NCI-H2171 (cell line): Measurements from ENCODE around the gene ADGRV1.
A peak's percentile ranks its signal among the peaks of the same experiment; 100 is the strongest.
"Not testable (repeated sequence)": the region's sequence is repeated elsewhere in the genome, so short reads cannot be mapped to it uniquely, and the experiment has no call there.

Experiments
- DNase-seq: peaks from one replicate; lab custom pipeline; 2025; lab: John Stamatoyannopoulos, UW

Gene ADGRV1

DNA sequence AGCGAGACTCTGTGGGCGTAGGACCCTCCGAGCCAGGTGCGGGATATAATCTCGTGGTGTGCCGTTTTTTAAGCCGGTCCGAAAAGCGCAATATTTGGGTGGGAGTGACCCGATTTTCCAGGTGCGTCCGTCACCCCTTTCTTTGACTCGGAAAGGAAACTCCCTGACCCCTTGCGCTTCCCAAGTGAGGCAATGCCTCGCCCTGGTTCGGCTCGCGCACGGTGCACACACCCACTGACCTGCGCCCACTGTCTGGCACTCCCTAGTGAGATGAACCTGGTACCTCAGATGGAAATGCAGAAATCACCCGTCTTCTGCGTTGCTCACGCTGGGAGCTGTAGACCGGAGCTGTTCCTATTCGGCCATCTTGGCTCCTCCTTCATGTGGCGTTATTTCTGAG lies 263.5 kb downstream of the ADGRV1 start:
- not testable (repeated sequence) for DNase-seq

- DNase-seq = no peak
Measured at GRCh38 chr5:90824436-90824835, 265.8 kb downstream of the ADGRV1 start.

DNA sequence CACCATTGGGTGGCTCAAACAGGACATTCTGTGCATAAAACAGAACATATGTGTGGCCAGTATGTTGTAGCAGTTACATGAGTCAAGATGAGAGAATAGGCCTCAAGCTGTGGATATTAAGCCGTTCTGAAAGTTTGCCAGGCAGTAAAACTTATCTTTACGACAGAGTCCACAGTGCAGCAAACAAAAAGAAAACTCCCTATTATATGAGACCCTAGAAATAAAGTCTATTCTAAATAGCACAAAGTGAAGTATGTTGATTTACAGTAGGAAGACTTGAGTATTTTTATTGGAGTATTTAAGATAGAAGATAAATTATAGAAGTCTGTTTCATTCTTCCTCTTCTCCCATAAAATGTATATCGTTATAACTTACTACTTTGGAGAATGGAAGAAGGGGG lies 271.5 kb downstream of the ADGRV1 start:
- DNase-seq = no peak

DNA sequence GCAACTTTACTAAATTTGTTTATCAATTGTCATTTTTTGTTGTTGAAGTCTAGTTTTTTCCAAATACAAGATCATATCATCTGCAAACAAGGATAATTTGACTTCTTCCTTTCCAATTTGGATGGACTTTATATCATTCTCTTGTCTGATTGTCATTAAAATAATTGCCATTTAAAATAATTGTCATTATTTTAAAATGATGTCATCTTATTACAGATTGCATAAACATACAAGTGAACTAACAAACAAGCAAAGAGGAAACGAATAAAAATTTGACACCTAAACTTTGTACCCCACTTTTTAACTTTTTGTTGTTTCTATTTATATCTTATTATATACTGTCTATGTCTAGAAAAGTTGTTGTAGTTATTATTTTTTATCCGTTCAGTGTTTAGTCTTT lies 275.2 kb downstream of the ADGRV1 start:
- no peak for DNase-seq

GRCh38 chr5:90834711-90835110 lies 276.1 kb downstream of the ADGRV1 start:
- DNase-seq = no peak

GRCh38 chr5:90843443-90843842 lies 284.8 kb downstream of the ADGRV1 start:
- no peak for DNase-seq

- no peak for DNase-seq
Measured at GRCh38 chr5:90844931-90845330, 286.3 kb downstream of the ADGRV1 start.

DNA sequence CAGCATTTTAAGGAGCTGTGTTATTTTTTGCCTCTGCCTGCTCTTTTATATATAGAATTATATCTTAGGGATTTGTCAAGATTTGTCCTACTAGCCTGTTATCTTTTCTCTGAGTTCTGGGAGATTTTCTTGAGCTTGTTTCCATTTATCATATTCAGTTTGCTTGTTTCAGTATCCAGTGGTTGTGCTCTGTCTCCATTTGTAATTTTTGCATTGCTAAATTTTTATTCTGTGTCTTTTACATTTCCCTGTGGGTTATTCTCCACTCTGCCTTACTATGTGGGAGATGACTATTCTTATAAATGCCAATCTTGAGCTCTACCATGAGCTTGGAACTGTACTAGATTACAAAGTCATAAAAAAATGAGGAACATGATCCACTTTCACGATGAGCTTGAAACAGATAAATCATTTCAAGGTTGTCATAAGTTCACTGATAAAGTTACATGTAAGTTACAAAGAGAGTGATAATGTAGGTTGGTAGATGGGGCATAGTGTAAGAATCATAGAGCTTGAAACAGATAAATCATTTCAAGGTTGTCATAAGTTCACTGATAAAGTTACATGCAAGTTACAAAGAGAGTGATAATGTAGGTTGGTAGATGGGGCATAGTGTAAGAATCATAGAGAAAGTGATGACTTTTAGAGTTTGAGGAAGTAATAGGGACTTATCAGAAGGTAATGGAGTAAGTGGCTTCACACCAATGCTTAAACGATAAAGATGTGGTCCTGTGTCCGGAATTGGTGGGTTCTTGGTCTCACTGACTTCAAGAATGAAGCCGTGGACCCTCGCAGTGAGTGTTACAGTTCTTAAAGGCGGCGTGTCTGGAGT lies 287.3 kb downstream of the ADGRV1 start:
- no peak for DNase-seq

DNA sequence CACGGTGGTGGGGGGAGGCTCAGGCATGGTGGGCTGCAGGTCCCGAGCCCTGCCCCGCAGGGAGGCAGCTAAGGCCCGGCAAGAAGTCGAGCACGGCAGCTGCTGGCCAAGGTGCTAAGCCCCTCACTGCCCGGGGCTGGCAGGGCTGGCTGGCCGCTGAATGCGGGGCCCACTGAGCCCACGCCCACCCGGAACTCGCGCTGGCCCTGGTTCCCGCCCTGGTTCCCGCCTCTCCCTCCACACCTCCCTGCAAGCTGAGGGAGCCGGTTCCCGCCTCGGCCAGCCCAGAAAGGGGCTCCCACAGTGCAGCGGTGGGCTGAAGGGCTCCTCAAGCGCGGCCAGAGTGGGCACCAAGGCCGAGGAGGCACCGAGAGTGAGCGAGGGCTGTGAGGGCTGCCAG lies 289.0 kb downstream of the ADGRV1 start:
- not testable (repeated sequence) for DNase-seq

DNA sequence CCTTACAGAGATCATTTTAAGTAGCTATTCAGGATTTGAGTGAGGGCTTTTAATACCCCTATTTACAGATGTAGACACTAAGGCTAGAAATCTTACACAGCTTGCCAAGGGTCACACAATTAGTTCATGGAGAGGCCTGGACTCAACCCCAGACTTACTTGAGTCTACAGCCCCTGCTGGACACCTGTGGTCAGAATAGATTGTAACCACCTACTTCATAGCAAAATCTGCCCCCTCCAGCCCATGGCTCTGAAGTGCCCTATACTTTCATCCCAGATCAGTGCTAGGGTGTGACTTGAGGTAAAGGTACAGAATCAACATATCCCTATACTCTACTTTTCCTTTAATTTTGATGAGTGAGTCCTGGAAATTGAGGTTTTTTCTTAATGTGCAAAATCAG lies 291.3 kb downstream of the ADGRV1 start:
- no peak for DNase-seq

DNA sequence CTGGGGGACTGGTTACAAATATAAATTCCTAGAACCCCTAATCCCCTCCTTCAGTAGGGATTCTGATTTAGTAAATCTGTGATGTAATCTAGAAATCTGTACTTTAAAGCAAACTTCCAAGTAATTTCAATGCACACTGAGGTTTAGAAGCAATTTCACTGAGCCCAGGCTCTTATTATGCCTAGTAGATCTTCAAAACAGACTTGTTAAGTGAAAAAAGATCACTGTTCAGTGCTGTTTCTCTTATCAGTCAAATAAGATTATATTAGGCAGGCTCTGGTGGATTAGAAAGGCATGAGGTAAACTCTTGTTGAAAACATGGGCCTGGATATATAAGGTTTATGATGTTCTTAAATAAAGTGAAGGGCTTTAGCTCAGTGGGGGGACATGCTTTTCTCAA lies 293.9 kb downstream of the ADGRV1 start:
- DNase-seq = no peak

DNA sequence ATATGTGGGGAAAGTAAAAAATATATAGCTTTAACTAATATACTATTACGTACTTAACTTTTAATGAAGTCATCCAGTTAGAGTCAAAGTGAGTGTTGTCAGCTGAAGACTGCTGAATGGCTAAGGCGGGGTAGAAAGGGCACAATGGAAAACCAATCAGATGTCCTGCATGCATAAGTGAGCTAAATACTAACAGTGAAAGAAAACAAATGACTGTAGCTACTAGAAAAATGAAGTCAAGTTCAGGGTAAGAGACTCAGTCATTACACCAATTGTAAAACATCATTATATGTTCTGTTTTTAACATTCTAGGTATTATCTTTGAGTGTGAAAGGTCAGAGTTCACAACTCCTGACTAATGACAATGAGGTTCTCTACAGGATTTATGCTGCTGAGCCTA lies 295.2 kb downstream of the ADGRV1 start:
- no peak for DNase-seq

GRCh38 chr5:90854169-90854568 lies 295.6 kb downstream of the ADGRV1 start:
- DNase-seq = no peak

GRCh38 chr5:90855296-90856010 lies 296.9 kb downstream of the ADGRV1 start:
- no peak for DNase-seq

GRCh38 chr5:90861843-90862586 lies 303.4 kb downstream of the ADGRV1 start:
- DNase-seq = no peak

GRCh38 chr5:90865180-90865579 lies 306.6 kb downstream of the ADGRV1 start:
- no peak for DNase-seq

DNA sequence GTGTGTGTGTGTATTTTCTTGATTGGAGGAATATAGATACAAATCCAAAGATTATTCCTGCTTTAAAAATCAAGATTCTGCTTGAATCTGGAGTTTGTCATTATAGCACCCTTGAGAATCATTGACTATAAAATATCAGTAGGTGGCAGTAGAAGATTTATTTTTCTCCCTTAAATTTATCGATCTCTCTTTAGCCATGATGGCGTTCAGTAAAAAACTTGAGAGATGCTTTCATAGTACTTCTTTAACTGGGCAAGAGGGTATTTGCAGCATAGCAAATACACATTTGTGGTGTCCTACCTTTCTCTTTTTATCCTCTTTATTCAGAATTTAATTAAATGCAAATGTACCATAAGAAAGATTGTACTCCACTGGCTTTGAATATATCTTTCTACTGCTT lies 307.7 kb downstream of the ADGRV1 start:
- DNase-seq = peak; percentile 7

DNA sequence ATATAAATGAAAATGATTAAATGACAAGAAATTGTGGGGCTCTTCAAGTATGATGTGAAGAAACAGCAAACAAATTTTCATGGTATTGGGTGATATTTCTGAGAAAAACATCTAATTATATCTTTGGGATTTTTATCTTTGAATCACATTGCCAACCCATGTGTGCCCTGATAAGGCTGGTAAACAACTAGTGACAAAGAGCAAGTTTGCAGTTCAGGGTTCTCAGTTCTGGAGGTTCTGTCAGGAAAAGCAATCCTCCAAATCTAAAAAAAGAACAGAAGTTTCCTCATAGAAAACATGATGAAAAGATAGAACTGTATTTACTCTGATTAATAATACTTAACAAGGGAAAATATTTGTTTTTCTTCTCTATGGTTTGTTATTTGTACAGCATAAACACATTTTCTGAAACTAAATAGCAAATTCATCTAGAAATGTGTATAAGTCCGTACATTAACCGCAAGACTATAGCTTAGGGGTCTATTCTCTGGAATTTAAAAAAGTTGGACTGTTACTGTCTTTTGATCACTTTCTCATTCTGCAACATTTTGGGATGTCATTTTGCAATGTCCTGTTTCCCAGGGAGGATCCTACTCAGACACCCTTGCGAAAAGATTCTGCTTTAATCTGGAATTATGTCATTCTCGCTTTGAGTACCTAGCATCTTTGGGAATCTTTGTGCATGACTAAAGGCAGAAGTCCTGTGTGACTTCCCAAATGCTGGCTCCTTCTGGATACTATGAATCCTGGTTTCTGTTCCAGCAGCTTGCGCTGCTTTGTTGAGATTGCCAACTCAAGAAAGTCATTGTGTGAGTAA lies 308.5 kb downstream of the ADGRV1 start:
- DNase-seq = no peak

GRCh38 chr5:90868799-90869198 lies 310.2 kb downstream of the ADGRV1 start:
- no peak for DNase-seq

DNA sequence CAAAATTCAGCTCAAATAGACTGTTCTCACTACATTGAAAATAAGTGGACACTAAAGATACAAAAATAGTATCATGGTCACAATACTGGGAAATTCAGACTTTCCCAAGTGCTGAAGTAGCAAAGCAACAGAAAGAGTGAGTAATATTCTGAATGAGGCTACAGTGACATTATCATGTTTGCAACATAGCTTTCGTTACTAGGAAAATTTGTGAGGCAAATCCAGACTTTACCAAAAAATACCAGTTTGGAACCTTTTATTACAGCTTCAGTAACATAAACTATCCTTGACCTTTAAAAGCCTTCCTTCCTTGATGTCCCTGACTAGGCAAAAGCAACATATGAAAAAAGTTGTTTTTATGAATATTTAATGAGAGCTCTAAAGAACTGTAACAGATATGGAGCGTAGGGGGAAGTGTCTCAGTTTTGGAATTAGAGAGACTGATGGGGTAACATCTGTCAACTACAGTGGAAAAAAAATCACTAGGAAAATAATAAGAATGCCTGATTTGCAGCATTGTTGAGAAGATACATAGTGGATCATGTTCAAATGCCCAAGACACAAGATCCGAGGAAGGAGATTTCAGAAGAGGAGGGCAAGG lies 312.9 kb downstream of the ADGRV1 start:
- no peak for DNase-seq

- DNase-seq = no peak
Measured at GRCh38 chr5:90873033-90873517, 314.5 kb downstream of the ADGRV1 start.
